ENCODE data around the gene ANXA11. TPM values are rescaled to one million over a fixed set of nuclear protein-coding genes. Genes with fewer than 3 reads are reported as not detected.

ANXA11 gene
- total and polyA plus RNA-seq, 2 experiments from 2014 or later, result 42.3 to 70.0 TPM

DNA sequence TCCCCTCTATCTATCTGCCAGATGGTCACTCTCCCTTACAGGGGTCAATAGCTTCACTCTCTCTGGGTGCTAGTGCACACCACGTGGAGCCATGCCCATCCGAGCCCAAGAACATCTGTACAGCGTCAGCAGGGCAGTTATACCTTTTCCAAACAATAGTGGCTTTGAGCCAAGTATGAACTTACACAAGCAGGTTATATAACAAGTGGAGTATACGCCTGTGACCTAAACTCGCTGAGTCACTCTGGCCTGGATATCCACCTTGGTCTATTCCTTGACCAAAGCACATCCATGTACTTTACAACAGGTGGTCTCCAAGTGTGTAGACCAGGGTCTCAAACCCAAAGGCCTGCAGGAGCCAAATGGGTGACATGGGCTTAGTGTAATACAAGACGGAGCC is 52.5 kb downstream of the ANXA11 start (continued):
- TF ChIP-seq, protein P1, sequence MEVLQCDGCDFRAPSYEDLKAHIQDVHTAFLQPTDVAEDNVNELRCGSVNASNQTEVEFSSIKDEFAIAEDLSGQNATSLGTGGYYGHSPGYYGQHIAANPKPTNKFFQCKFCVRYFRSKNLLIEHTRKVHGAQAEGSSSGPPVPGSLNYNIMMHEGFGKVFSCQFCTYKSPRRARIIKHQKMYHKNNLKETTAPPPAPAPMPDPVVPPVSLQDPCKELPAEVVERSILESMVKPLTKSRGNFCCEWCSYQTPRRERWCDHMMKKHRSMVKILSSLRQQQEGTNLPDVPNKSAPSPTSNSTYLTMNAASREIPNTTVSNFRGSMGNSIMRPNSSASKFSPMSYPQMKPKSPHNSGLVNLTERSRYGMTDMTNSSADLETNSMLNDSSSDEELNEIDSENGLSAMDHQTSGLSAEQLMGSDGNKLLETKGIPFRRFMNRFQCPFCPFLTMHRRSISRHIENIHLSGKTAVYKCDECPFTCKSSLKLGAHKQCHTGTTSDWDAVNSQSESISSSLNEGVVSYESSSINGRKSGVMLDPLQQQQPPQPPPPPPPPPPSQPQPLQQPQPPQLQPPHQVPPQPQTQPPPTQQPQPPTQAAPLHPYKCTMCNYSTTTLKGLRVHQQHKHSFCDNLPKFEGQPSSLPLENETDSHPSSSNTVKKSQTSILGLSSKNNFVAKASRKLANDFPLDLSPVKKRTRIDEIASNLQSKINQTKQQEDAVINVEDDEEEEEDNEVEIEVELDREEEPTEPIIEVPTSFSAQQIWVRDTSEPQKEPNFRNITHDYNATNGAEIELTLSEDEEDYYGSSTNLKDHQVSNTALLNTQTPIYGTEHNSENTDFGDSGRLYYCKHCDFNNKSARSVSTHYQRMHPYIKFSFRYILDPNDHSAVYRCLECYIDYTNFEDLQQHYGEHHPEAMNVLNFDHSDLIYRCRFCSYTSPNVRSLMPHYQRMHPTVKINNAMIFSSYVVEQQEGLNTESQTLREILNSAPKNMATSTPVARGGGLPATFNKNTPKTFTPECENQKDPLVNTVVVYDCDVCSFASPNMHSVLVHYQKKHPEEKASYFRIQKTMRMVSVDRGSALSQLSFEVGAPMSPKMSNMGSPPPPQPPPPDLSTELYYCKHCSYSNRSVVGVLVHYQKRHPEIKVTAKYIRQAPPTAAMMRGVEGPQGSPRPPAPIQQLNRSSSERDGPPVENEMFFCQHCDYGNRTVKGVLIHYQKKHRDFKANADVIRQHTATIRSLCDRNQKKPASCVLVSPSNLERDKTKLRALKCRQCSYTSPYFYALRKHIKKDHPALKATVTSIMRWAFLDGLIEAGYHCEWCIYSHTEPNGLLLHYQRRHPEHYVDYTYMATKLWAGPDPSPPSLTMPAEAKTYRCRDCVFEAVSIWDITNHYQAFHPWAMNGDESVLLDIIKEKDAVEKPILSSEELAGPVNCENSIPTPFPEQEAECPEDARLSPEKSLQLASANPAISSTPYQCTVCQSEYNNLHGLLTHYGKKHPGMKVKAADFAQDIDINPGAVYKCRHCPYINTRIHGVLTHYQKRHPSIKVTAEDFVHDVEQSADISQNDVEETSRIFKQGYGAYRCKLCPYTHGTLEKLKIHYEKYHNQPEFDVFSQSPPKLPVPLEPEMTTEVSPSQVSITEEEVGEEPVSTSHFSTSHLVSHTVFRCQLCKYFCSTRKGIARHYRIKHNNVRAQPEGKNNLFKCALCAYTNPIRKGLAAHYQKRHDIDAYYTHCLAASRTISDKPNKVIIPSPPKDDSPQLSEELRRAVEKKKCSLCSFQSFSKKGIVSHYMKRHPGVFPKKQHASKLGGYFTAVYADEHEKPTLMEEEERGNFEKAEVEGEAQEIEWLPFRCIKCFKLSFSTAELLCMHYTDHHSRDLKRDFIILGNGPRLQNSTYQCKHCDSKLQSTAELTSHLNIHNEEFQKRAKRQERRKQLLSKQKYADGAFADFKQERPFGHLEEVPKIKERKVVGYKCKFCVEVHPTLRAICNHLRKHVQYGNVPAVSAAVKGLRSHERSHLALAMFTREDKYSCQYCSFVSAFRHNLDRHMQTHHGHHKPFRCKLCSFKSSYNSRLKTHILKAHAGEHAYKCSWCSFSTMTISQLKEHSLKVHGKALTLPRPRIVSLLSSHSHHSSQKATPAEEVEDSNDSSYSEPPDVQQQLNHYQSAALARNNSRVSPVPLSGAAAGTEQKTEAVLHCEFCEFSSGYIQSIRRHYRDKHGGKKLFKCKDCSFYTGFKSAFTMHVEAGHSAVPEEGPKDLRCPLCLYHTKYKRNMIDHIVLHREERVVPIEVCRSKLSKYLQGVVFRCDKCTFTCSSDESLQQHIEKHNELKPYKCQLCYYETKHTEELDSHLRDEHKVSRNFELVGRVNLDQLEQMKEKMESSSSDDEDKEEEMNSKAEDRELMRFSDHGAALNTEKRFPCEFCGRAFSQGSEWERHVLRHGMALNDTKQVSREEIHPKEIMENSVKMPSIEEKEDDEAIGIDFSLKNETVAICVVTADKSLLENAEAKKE (CRISPR knock-in tag; IDR thresholded peaks at IDR 0.05), result no peak
- TF ChIP-seq CTCF (conservative IDR thresholded peaks at IDR 0.05; ENCODE audit: low read depth in 2 of 2) (no peak), STAT1 (IDR thresholded peaks at IDR 0.05; ENCODE audit: unreplicated experiment) (no peak), ETS1 (IDR thresholded peaks at IDR 0.05) (no peak)

- no peak overlapping the region for H3K27ac Mint-ChIP-seq
- no peak for ATAC-seq
- H3K27ac ChIP-seq (ENCODE audit: low read depth), result no peak overlapping the region
- no peak overlapping the region for H3K4me2 ChIP-seq
- peaks cover 2% of the 10 kb centered on the region for H3K27me3 Mint-ChIP-seq (ENCODE audit: insufficient read depth, low read depth, poor library complexity)
- no peaks in the 10 kb centered on the region for H4K20me1 ChIP-seq (replicated peaks; ENCODE audit: insufficient read depth)
- H3K9me2 ChIP-seq (ENCODE audit: insufficient read depth), result peaks cover 5% of the 10 kb centered on the region; the same call in 1 of the 2 replicates
- no peak overlapping the region for H2AFZ ChIP-seq
- H3K4me1 ChIP-seq (ENCODE audit: insufficient read depth), result no peaks in the 10 kb centered on the region
- H3K36me3 ChIP-seq (ENCODE audit: insufficient read depth), result no peaks in the 10 kb centered on the region
- H3K4me3 ChIP-seq, result no peak overlapping the region
- peaks cover 2% of the 10 kb centered on the region; the same call in 2 of the 3 replicates for H3K36me3 Mint-ChIP-seq (ENCODE audit: low read depth)
- no peak overlapping the region for H3K4me3 Mint-ChIP-seq
- H3K9me3 Mint-ChIP-seq, result no peaks in the 10 kb centered on the region; the same call in 2 of the 3 replicates
- peaks cover 15% of the 10 kb centered on the region for H3K4me1 Mint-ChIP-seq
- DNase-seq (ENCODE audit: low spot score), result no peak
- H3F3A ChIP-seq (replicated peaks; ENCODE audit: low read depth), result no peaks in the 10 kb centered on the region
- no peaks in the 10 kb centered on the region for H3K27me3 ChIP-seq (ENCODE audit: insufficient read depth)
- H3K79me2 ChIP-seq (replicated peaks; ENCODE audit: insufficient read depth), result no peaks in the 10 kb centered on the region
- TF ChIP-seq NANOG (IDR thresholded peaks at IDR 0.05; ENCODE audit: borderline replicate concordance) (no peak), EZH2phosphoT487 (IDR thresholded peaks at IDR 0.05; ENCODE audit: unreplicated experiment) (no peak), POLR2AphosphoS5 (IDR thresholded peaks at IDR 0.05; ENCODE audit: low read depth) (no peak), STAT1 (IDR thresholded peaks at IDR 0.05; ENCODE audit: unreplicated experiment) (no peak), ZNF114 (CRISPR knock-in tag; IDR thresholded peaks at IDR 0.05) (no peak), CREB1 (CRISPR knock-in tag; IDR thresholded peaks at IDR 0.05; ENCODE audit: low read depth) (no peak), CTCF (conservative IDR thresholded peaks at IDR 0.05; ENCODE audit: low read depth in 2 of 2) (no peak)
- TF ChIP-seq, protein P2, sequence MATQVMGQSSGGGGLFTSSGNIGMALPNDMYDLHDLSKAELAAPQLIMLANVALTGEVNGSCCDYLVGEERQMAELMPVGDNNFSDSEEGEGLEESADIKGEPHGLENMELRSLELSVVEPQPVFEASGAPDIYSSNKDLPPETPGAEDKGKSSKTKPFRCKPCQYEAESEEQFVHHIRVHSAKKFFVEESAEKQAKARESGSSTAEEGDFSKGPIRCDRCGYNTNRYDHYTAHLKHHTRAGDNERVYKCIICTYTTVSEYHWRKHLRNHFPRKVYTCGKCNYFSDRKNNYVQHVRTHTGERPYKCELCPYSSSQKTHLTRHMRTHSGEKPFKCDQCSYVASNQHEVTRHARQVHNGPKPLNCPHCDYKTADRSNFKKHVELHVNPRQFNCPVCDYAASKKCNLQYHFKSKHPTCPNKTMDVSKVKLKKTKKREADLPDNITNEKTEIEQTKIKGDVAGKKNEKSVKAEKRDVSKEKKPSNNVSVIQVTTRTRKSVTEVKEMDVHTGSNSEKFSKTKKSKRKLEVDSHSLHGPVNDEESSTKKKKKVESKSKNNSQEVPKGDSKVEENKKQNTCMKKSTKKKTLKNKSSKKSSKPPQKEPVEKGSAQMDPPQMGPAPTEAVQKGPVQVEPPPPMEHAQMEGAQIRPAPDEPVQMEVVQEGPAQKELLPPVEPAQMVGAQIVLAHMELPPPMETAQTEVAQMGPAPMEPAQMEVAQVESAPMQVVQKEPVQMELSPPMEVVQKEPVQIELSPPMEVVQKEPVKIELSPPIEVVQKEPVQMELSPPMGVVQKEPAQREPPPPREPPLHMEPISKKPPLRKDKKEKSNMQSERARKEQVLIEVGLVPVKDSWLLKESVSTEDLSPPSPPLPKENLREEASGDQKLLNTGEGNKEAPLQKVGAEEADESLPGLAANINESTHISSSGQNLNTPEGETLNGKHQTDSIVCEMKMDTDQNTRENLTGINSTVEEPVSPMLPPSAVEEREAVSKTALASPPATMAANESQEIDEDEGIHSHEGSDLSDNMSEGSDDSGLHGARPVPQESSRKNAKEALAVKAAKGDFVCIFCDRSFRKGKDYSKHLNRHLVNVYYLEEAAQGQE (IDR thresholded peaks at IDR 0.05; ENCODE audit: unreplicated experiment), result no peak
These were observed 55.2 kb downstream of the ANXA11 start for GRCh38 chr10:80150172-80150571.

All from GM23338 (cell line).